Measurements from ENCODE around the gene DKC1. TPM values are rescaled to one million over a fixed set of nuclear protein-coding genes. Genes with fewer than 3 reads are reported as not detected.

The DKC1 gene
- total and polyA plus RNA-seq, 8 donors, result 5.8 to 113 (median 26.1) TPM

- Histone ChIP-seq H3K27ac (peak overlapping the region in 4 of 5 donors; percentile 49 to 86 (median 80)), H3K4me3 (no peak overlapping the region), H3K9me3 (no peaks in the 10 kb centered on the region), H3K36me3 (no peaks in the 10 kb centered on the region), H3K27me3 (no peaks in the 10 kb centered on the region), H3K4me1 (peaks cover 18 to 66% (median 46%) of the 10 kb centered on the region in 4 donors)
- no peak for TF ChIP-seq CTCF (IDR thresholded peaks at IDR 0.05)
- TF ChIP-seq EP300 (IDR thresholded peaks at IDR 0.05), result no peak
- TF ChIP-seq POLR2AphosphoS5 (IDR thresholded peaks at IDR 0.05), result no peak
- TF ChIP-seq POLR2A (IDR thresholded peaks at IDR 0.05), result no peak
- no peak for DNase-seq
- intact Hi-C loops (cut with DNase I; ENCODE audit: low total_unique reads), result no loop called here
- WGBS, 5 donors, result 60 to 76% (median 73%) methylated on average over 7 of the region's 7 CpGs
Measured at GRCh38 chrX:154728431-154729190, 34.1 kb upstream of the DKC1 start.

- Histone ChIP-seq H3K27ac (peak overlapping the region in 4 of 5 donors; percentile 52 to 86 (median 80)), H3K9me3 (no peaks in the 10 kb centered on the region), H3K27me3 (no peaks in the 10 kb centered on the region), H3K36me3 (no peaks in the 10 kb centered on the region), H3K4me1 (peaks cover 18 to 73% (median 49%) of the 10 kb centered on the region in 4 donors), H3K4me3 (no peak overlapping the region)
- no peak for DNase-seq
- TF ChIP-seq POLR2A (IDR thresholded peaks at IDR 0.05), result no peak
- TF ChIP-seq EP300 (IDR thresholded peaks at IDR 0.05), result no peak
- no peak for TF ChIP-seq POLR2AphosphoS5 (IDR thresholded peaks at IDR 0.05)
- no peak for TF ChIP-seq CTCF (IDR thresholded peaks at IDR 0.05)
- intact Hi-C loops (cut with DNase I; ENCODE audit: low total_unique reads), result no loop called here
- 58 to 75% (median 67%) methylated on average over 3 of the region's 3 CpGs for WGBS, 5 donors
Measured at GRCh38 chrX:154729439-154729838, 33.2 kb upstream of the DKC1 start.

GRCh38 chrX:154730253-154730891, 32.3 kb upstream of the DKC1 start:
- Histone ChIP-seq H3K4me1 (peaks cover 21 to 81% (median 54%) of the 10 kb centered on the region in 4 donors), H3K9me3 (no peaks in the 10 kb centered on the region), H3K4me3 (no peak overlapping the region), H3K36me3 (no peaks in the 10 kb centered on the region), H3K27me3 (no peaks in the 10 kb centered on the region), H3K27ac (peak overlapping the region; percentile 18 to 86 (median 79))
- no peak for TF ChIP-seq EP300 (IDR thresholded peaks at IDR 0.05)
- no peak for TF ChIP-seq POLR2A (IDR thresholded peaks at IDR 0.05)
- TF ChIP-seq POLR2AphosphoS5 (IDR thresholded peaks at IDR 0.05), result no peak
- no peak for TF ChIP-seq CTCF (IDR thresholded peaks at IDR 0.05)
- WGBS, 5 donors, result 23 to 38% (median 34%) methylated on average over 6 of the region's 6 CpGs
- intact Hi-C loops (cut with DNase I; ENCODE audit: low total_unique reads), result no loop called here
- peak in 1 of 2 donors; percentile 75 for DNase-seq

- no peak for DNase-seq
- Histone ChIP-seq H3K27me3 (no peaks in the 10 kb centered on the region), H3K9me3 (no peaks in the 10 kb centered on the region), H3K4me3 (no peak overlapping the region), H3K4me1 (peaks cover 21 to 89% (median 57%) of the 10 kb centered on the region in 4 donors), H3K27ac (peak overlapping the region in 4 of 5 donors; percentile 76 to 86 (median 82)), H3K36me3 (no peaks in the 10 kb centered on the region)
- WGBS, 5 donors, result 72 to 85% (median 83%) methylated on average over 5 of the region's 5 CpGs
- intact Hi-C loops (cut with DNase I; ENCODE audit: low total_unique reads), result no loop called here
- TF ChIP-seq CTCF (IDR thresholded peaks at IDR 0.05) (no peak), POLR2A (IDR thresholded peaks at IDR 0.05) (no peak), POLR2AphosphoS5 (IDR thresholded peaks at IDR 0.05) (no peak), EP300 (IDR thresholded peaks at IDR 0.05) (no peak)
Measured at GRCh38 chrX:154731184-154731583, 31.5 kb upstream of the DKC1 start.
